ENCODE results near the gene PSG2. TPM values are rescaled to one million over a fixed set of nuclear protein-coding genes. Genes with fewer than 3 reads are reported as not detected.

Gene PSG2
- not detected in 2 replicates for total RNA-seq

DNA sequence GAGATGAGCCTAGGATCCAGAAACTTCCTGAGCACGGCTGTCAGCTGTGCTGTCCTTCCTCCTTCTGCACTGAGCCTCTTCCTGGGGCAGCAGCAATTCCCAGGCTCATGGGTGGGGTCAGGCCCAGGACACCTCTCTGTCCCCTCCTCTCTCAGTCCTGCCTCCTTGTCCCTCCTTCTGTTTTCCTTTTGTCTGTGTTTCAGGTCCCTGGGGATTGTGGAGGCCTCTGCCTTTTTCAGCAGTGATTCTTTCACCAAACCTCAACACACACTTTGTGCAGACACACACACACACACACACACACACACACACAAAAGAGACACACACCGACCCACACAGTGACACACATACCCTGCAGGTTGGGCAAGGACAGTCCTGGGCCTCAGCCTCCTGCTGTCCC, at the start of gene PSG2:
PSG2 (minus strand) TSS at position 101 of the 400 bp plus-strand sequence. CDS start 132 bp downstream, outside the sequence.

DNA sequence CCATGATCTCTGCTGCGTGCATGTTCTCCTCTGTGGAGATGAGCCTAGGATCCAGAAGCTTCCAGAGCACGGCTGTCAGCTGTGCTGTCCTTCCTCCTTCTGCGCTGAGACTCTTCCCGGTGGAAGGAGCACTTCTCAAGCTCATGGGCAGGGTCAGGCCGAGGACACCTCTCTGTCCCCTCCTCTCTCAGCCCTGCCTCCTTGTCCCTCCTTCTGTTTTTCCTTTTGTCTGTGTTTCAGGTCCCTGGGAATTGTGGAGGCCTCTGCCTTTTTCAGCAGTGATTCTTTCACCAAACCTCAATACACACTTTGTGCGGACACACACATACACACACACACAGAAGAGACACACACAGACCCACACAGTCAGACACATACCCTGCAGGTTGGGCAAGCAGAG, 56.1 kb downstream of the PSG2 start, which contains the start of gene PSG11:
PSG11 (minus strand) TSS at position 101 of the 400 bp plus-strand sequence; CDS start at position 4, 97 bp downstream.

Other genes with a start within 250 kb of the PSG2 start
- not detected in 2 replicates for gene PSG1, start 203.0 kb downstream of the PSG2 start, total RNA-seq
- not detected in 2 replicates for gene PSG6, start 164.8 kb downstream of the PSG2 start, total RNA-seq
- gene PSG7, start 145.5 kb downstream of the PSG2 start, total RNA-seq = 0.36 TPM in 1 of 2 replicates, not detected in the other
- gene PSG11, start 56.2 kb downstream of the PSG2 start, total RNA-seq = not detected in 2 replicates
- gene PSG5, start 103.8 kb upstream of the PSG2 start, total RNA-seq = 0.18 TPM in 1 of 2 replicates, not detected in the other
- gene PSG4, start 122.9 kb upstream of the PSG2 start, total RNA-seq = 0.18 and 0.49 TPM in 2 replicates
- not detected in 2 replicates for gene PSG9, start 186.8 kb upstream of the PSG2 start, total RNA-seq

Data from cardiac atrium fibroblast (primary cell).